Stimulated activated naive CD8-positive, alpha-beta T cell treated with anti-CD3 and anti-CD28 coated beads, Interleukin-15, Interleukin-2, amounts not matched to agents 100 ng/mL and 50 ng/mL, for 24 hours (primary cell): ENCODE data around the gene ATP7B.

Source experiments
- H3K27ac Mint-ChIP-seq: one replicate; pipeline ENCODE4 v1.8.0; 2021; ENCODE audit warnings: mild to moderate bottlenecking, mixed read lengths
- H3K27me3 Mint-ChIP-seq: one replicate; pipeline ENCODE4 v1.8.0; 2021; ENCODE audit warnings: mixed read lengths
- H3K36me3 Mint-ChIP-seq: one replicate; pipeline ENCODE4 v1.8.0; 2021; ENCODE audit warnings: low read depth, mixed read lengths
- H3K4me1 Mint-ChIP-seq: one replicate; pipeline ENCODE4 v1.8.0; 2021; ENCODE audit warnings: low read depth, mixed read lengths
- H3K4me3 Mint-ChIP-seq: one replicate; pipeline ENCODE4 v1.8.0; 2021; ENCODE audit warnings: mild to moderate bottlenecking, mixed read lengths
- H3K9me3 Mint-ChIP-seq: one replicate; pipeline ENCODE4 v1.8.0; 2021; ENCODE audit warnings: mixed read lengths

The ATP7B gene

GRCh38 chr13:51892657-51893056 is 118.6 kb downstream of the ATP7B start:
- no peak overlapping the region for H3K4me3 Mint-ChIP-seq
- no peaks in the 10 kb centered on the region for H3K4me1 Mint-ChIP-seq
- no peaks in the 10 kb centered on the region for H3K9me3 Mint-ChIP-seq
- H3K36me3 Mint-ChIP-seq: no peaks in the 10 kb centered on the region
- no peak overlapping the region for H3K27ac Mint-ChIP-seq
- H3K27me3 Mint-ChIP-seq: peaks cover 10% of the 10 kb centered on the region

GRCh38 chr13:51887468-51887867 is 123.8 kb downstream of the ATP7B start:
- Mint-ChIP-seq H3K4me3 (no peak overlapping the region), H3K27ac (no peak overlapping the region), H3K27me3 (peaks cover 3% of the 10 kb centered on the region), H3K4me1 (no peaks in the 10 kb centered on the region), H3K9me3 (peaks cover 9% of the 10 kb centered on the region), H3K36me3 (no peaks in the 10 kb centered on the region)

- Mint-ChIP-seq H3K27ac (no peak overlapping the region), H3K9me3 (peaks cover 20% of the 10 kb centered on the region), H3K4me3 (no peak overlapping the region), H3K36me3 (no peaks in the 10 kb centered on the region), H3K27me3 (peaks cover 3% of the 10 kb centered on the region), H3K4me1 (no peaks in the 10 kb centered on the region)
Measured at GRCh38 chr13:51885651-51886050, 125.6 kb downstream of the ATP7B start.

GRCh38 chr13:51883226-51883600 is 128.0 kb downstream of the ATP7B start:
- peaks cover 20% of the 10 kb centered on the region for H3K9me3 Mint-ChIP-seq
- no peak overlapping the region for H3K27ac Mint-ChIP-seq
- H3K4me1 Mint-ChIP-seq: peaks cover 7% of the 10 kb centered on the region
- no peak overlapping the region for H3K4me3 Mint-ChIP-seq
- H3K27me3 Mint-ChIP-seq: no peaks in the 10 kb centered on the region
- H3K36me3 Mint-ChIP-seq: no peaks in the 10 kb centered on the region
